GM18520 (cell line): Measurements from ENCODE around the gene ME3.

ENCODE experiments used
- ATAC-seq: cut with Tn5 transposase; IDR thresholded peaks from one replicate; pipeline ENCODE4 v1.9.1; 2021; ENCODE audit not compliant: unreplicated experiment

The ME3 gene

DNA sequence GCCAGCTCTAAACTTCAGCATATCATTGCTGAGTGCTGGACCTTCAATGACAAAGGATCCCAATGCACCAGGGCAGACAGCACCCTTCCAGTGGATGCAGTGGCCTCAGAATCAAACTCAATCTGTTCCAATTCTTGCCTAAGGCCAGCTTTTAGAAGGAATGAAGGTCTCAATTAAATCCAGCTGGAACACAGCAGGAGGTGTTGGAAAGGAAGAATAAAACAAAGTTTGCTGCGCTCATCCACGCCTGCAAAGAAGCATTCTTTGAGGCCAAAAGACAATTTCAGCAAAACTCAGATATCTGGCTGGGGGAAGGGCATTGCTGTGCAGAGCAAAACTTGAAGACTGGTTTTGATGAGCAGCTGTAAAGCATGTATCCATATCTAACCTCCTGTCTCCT, 177.1 kb downstream of the ME3 start:
- no peak for ATAC-seq

- ATAC-seq, result no peak
Measured at GRCh38 chr11:86492370-86493010, 179.9 kb downstream of the ME3 start.

DNA sequence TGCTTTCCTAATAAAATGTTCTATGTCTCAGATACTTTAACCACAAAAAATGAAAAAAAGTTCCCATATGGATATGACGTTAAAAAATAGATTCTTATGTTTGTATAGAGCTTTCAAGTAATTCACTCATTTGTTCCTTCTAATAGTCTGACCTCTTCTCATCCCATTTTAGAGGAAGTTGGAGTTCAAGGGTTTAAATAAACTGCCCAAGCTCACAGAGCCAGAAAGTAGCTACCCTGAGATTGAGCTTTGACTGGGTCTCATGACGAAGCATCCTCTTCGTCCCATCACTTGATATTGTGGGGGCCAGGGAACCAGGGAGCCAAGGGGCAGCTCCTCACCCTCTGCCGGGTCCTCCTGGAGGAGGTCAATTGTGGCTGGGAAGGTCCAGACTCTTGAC, 181.4 kb downstream of the ME3 start:
- ATAC-seq, result no peak

DNA sequence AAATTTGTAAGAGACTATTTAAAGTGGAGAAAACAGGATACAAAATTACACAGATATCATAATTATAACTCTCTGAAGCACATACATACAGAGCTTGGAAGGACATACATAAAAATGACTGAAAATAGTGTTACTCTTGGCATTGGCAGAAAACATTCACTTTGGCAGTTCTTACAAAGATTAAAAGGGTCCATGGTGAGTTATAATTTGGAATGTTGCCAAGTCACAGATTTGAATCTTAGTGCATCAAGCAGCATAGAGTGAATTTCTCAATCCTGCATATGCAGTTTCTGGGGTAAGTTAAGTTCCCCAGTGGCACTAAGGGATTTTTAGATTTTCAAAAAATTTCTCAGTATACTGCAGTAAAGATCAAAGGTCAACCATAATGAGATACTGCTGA, 181.8 kb downstream of the ME3 start:
- ATAC-seq, result no peak

DNA sequence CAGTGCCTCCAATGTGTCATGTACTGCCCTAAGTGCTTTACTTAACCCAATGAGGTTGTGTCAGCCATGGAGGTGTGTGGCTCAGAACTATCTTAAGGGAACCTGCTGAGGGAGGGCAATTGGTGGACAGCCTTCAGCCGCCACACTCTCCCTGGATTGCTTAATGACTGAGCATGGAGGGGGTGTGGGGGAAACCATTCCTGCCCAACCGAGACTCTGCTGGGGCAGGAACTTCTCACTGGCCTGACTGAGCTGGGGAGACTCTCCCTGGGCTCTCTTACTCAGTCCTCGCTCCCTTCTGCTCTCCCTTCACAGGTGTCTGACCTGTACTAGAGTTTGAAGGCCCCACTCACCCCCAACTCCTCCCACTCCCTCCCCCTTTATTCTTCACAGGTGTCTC, 183.0 kb downstream of the ME3 start:
- no peak for ATAC-seq

- ATAC-seq, result no peak
Measured at GRCh38 chr11:86488553-86488952, 183.9 kb downstream of the ME3 start.

DNA sequence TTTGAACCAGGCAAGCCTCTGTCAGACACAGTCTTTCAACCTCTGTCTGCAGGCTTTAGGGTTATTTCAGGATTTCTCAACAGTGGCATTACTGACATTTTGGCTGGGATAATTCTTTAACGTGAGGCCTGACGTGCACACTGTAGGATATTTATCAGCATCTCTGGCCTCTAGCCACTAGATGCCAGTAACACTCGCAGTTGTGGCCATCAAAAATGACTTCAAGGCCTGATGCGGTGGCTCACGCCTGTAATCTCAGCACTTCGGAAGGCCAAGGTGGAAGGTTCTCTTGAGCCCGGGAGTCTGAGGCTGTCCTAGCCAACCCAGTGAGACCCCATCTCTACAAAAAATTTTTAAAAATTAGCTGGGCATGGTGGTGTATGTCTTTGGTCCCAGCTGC, 184.7 kb downstream of the ME3 start:
- no peak for ATAC-seq

DNA sequence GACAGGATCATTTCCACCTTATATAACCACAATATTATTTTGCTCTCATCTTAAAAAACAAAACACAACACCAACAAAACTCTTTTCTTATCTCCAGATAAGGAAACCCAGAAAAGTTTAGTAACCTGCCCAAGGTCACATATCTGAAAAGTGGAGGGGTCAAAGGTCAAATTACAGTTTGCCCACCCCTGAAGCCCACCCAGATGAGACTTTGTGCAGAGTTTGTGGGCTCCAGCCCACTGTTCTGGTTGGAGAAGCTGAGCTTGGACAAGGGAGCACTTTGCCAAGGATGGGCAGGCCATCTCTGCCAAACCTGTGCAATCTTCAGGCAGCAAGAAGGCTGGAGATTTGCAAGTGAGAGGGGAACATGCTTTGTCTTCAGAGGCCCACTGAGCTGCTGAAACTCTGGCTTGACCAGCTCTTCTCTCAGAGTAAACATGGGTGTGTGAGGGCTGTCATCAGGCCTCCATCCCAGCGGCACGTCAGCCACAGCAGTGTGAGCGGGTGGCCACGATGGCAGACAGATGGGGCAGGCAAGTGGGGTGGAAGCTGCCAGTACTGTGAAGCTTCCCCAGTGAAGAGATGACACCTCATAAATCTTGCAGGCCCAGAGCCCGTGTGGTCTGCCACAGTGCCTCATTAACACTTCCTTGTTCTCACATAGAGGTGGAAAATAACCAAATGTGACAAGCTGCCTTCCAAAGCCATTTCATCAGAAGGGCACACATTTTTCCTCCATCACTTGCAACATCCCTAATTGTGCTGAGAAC, 186.0 kb downstream of the ME3 start:
- ATAC-seq, result peak; percentile 92

DNA sequence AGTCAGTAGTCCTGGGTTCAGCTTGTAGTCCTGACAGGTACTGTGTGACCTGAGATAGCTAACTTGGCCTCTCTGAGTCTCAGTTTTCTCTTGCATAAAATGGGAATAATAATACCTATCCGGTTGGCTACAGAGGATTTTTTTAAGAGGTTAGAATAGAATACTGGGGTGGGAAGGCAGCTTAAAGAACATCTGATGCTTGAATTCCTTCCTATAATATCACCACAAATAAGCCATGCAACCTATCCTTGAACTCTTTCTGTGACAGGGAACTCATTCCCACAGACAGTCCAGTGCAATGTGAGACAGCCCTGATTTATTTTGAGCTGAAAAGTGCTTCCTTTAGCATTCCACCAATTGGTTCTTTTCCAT, 187.6 kb downstream of the ME3 start:
- ATAC-seq, result no peak

- ATAC-seq, result no peak
Measured at GRCh38 chr11:86483940-86484794, 188.2 kb downstream of the ME3 start.

- no peak for ATAC-seq
Measured at GRCh38 chr11:86483610-86483939, 188.8 kb downstream of the ME3 start.

GRCh38 chr11:86482692-86483091, 189.7 kb downstream of the ME3 start:
- ATAC-seq, result no peak

- no peak for ATAC-seq
Measured at GRCh38 chr11:86481399-86481798, 191.0 kb downstream of the ME3 start.

DNA sequence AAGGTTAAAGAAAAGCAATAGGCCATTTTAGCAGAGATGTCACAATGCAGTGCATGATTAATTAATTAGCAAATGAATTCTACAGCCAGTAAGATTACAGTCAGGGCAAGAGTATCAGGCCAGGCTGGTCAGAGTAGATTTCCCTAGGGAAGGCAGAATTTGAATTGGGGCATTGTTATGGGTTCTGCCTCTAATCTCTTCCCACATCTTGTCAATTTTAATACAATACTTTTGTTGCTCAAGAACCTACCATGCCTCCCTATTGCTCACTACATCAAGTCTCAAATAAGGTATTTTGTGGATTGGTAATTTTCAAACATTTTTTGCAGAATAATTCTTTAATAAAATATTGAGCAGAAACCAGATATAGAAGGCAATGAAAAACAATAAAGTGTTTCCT, 194.1 kb downstream of the ME3 start:
- no peak for ATAC-seq

DNA sequence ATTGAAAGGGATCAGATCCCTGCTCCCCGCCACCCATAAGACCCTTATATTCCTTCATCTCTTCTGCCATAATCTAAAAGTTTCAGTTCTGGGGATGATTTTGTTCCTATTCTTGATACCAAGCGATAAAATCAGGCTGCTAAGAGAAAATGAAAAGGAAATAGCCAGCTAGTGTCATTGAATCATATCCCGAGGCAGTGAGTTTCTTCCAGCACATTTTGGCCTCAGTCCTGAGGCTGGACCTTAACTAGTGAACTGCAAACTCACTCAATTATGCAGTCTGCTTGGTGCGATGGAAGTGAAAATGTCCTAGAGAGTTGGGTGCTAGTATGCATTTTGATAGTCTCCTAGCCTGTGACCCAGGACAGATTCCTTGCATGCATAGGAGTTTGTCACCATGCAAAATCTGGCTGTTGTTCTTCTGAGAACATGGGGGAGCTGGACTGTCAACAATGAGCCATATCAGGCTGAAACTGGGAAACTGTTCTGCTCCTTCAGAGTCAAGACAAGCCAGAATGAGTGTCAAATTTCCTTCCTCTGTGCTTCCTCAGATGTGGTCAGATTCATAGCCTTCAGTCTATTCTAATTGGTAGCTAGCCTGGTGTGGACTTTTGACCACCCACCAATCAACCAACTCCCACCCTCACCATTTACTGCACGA, 194.8 kb downstream of the ME3 start:
- no peak for ATAC-seq

- ATAC-seq, result no peak
Measured at GRCh38 chr11:86476109-86476861, 196.1 kb downstream of the ME3 start.

DNA sequence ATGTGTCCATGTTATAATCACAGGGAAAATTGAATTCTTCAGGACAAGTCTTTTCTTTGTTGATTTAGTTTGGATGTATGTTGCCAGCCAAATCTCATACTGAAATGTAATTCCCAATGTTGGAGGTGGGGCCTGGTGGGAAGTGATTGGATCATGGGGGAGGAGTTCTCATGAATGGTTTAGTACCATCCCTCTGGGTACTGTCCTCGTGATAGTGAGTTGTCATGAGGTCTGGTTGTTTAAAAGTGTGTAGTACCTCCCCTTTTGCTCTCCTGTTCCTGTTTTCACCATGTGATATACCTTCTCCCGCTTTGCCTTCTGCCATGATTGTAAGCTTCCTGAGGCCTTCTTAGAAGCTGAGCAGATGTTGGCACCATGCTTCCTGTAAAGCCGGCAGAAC, 197.4 kb downstream of the ME3 start:
- no peak for ATAC-seq

DNA sequence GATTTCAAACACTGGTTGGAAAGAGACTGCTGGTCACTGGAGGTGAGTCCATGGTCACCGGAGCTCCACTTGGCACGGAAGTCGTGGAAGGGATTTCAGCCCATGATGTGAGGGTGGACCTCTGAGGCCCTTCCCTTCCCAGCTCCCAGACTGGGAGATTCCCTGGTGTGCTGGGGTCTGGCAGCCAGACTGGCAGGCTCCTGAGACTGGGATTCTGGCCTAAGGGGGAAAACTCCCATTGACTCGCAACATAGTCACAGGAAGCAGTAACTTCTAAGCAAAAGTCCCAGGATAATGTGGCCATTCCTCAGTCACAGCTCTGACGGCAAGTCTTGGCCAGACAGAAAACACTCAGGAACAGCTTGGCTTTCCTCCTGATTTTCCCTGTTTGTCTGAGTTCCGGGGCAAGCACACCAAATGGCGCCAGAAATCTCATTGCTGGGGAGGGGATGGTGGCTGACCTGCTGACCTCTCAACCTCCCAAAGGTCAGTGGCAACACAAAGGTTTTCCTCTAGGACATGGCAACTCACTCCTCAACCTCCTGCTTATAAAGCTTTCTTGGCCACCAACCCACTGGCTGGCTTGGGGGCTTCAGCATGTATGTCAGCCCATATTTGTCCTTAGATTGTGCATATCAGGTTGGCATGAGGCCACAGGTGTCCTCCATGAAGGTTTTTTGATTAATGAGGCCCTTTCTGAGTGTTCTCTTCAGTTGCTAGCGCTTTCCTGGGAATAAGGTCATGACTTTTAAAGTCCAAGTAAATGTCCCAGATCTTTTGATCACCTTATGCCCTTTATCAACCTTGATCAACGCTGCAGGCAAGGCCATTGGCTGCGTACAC, 198.2 kb downstream of the ME3 start:
- no peak for ATAC-seq

DNA sequence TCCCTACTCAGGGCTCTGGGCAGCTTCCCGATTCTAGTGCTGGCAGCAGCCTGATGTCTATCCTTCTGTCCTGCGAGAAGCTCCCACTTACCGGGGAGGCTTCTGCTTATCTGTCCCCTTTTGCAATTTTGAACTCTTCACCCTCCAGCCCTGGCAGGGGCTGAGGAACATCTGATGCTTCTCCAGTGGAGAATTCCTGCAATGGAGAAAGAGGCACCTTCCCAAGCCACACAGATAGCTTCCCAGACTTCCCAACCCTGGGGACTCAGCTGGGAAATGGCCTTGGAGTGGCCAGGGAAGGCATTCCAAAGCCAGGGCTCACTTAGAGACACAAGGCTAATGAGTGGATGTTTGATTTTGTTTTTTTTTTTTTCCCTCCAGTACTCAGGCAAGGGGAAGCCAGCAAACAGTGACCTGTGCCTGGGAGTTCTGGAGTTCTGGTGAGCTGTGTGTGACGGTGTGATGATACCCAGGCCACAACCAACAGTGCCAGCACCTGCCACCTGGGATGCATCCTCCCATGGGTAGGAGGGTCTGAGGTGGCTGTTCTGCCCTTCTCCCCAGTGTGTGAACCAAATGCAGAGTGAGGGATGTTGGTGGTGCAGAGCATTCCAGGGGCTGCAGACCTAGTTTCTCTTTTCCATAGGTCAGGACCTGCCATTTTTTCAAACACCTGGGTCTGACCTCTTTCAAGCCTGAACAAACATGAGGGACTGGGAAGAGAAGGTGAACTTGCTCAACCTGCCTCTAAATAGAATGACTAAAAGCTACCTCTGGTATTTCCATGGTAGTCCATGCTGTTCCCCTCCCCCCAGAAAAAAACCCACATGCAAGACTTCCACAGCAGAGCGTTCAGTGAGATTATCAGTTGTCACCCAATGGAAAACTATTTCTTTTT, 202.7 kb downstream of the ME3 start:
- no peak for ATAC-seq
